ENCODE results near the gene P3H1. TPM values are rescaled to one million over a fixed set of nuclear protein-coding genes. Genes with fewer than 3 reads are reported as not detected.

P3H1 gene
- total RNA-seq, 1 experiment from 2014 or later = 32.9 TPM

DNA sequence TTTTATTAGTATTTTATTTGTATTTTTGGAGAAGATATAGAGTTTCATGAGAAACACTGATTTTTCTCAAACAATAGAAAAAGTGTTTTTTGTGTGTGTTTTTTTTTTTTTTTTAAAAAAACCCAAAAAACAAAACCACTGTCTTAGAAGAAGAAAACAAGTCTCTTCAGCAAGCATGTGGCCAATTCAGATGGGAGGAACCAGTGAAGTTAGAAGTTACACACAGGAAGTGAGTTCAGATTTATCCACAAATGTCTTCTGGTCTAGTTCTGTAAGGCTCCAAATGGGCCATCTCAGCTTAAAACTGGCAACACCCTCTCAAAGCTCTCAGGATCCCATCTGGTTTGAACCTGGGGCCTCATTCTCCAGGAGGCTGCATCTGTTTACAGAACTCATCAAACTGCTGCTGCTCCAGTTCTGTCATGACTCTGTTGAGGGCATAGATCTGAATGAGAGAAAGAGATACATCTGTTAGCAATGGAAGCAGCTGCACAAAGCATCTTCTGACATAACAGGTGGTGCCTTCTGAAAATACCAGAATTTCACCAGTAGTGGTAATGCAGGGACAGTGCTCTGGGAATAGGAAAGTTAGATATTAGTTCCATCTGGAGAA is 40.3 kb upstream of the P3H1 start:
- Histone ChIP-seq H3K36me3 (ENCODE audit: control insufficient read depth in 1 of 2, insufficient read depth in 2 of 2, low read length in 2 of 2) (no peaks in the 10 kb centered on the region), H3K27ac (ENCODE audit: low read depth, low read length) (no peak overlapping the region), H3K4me1 (ENCODE audit: control insufficient read depth in 1 of 2, insufficient read depth in 2 of 2, low read length in 2 of 2) (no peaks in the 10 kb centered on the region), H3K9me3 (ENCODE audit: control insufficient read depth in 1 of 2, insufficient read depth in 1 of 2, low read depth in 1 of 2, low read length in 2 of 2) (no peaks in the 10 kb centered on the region), H3K4me3 (replicated peaks in 1 of 2; ENCODE audit: low read depth in 1 of 2, low read length in 2 of 2) (no peak overlapping the region), H3K9me2 (ENCODE audit: insufficient read depth) (no peaks in the 10 kb centered on the region), H3K79me2 (ENCODE audit: insufficient read depth, low read length) (no peaks in the 10 kb centered on the region), H4K20me1 (ENCODE audit: insufficient read depth) (no peaks in the 10 kb centered on the region), H2AFZ (ENCODE audit: low read depth, low read length, poor library complexity, severe bottlenecking) (no peak overlapping the region), H3K9ac (ENCODE audit: low read length) (no peak overlapping the region), H3K4me2 (ENCODE audit: low read length) (no peak overlapping the region), H3K27me3 (ENCODE audit: insufficient read depth, low read length) (no peaks in the 10 kb centered on the region)
- no TSS peak for BruUV-seq (replicated peaks)
- DNase-seq (ENCODE audit: low read depth, low spot score) = no peak
- ATAC-seq = no peak
- TF ChIP-seq JUND (IDR thresholded peaks at IDR 0.05) (no peak), CEBPB (IDR thresholded peaks at IDR 0.05; ENCODE audit: low read depth) (no peak), ZNF274 (IDR thresholded peaks at IDR 0.05; ENCODE audit: low read depth, low read length) (no peak), ZBTB33 (IDR thresholded peaks at IDR 0.05; ENCODE audit: extremely low read depth, insufficient replicate concordance, low read length) (no peak), RAD21 (IDR thresholded peaks at IDR 0.05; ENCODE audit: low read depth) (no peak), EZH2phosphoT487 (IDR thresholded peaks at IDR 0.05; ENCODE audit: borderline replicate concordance) (no peak), TCF7L2 (IDR thresholded peaks at IDR 0.05; ENCODE audit: borderline replicate concordance, extremely low read depth, insufficient read depth, insufficient read length) (no peak), EGR1 (IDR thresholded peaks at IDR 0.05; ENCODE audit: low read depth) (no peak)
- POLR2A ChIA-PET = interaction anchor here (0.6 to 2.5 kb wide), 2 partner anchors 10 to 14 kb away, joined by 5 to 14 read pairs; partner anchors contain the start of genes ERMAP and SVBP
- CTCF ChIA-PET = no interaction called here
- RAD21 ChIA-PET (ENCODE audit: low non-redundant PET in 1 of 2, low total read pairs in 2 of 2, uncharacterized antibody in 2 of 2, unreplicated experiment in 2 of 2) = no interaction called here
- intact Hi-C loops (cut with micrococcal nuclease) = no loop called here

Data from HCT116 (cell line).